Anterior cingulate cortex (tissue), 58 donors: ENCODE measurements around the gene CAPN5.
"Not testable (repeated sequence)": the region's sequence is repeated elsewhere in the genome, so short reads cannot be mapped to it uniquely, and the experiment has no call there.

Source experiments
- DNase-seq, 58 donors: peaks; one replicate each; lab custom pipeline; 2025; lab: John Stamatoyannopoulos, UW

The CAPN5 gene

GRCh38 chr11:77094841-77095365 is 28.1 kb downstream of the CAPN5 start:
- DNase-seq, result no peak

GRCh38 chr11:77095551-77096490 is 29.1 kb downstream of the CAPN5 start:
- no peak for DNase-seq

GRCh38 chr11:77096591-77097019 is 29.8 kb downstream of the CAPN5 start:
- no peak for DNase-seq

GRCh38 chr11:77097180-77097579 is 30.4 kb downstream of the CAPN5 start:
- DNase-seq, result not testable (repeated sequence)

- DNase-seq, result no peak
These were observed 33.6 kb downstream of the CAPN5 start for GRCh38 chr11:77100166-77101042.

GRCh38 chr11:77101043-77101537 is 34.3 kb downstream of the CAPN5 start:
- no peak for DNase-seq

- DNase-seq, result no peak
These were observed 35.8 kb downstream of the CAPN5 start, which contains the start of gene OMP for GRCh38 chr11:77102246-77103210. OMP (plus strand) TSS chr11:77102840; CDS start chr11:77102840, 0 bp downstream.

- DNase-seq, result no peak
These were observed 36.5 kb downstream of the CAPN5 start for GRCh38 chr11:77103319-77103718.

- DNase-seq, result no peak
These were observed 38.0 kb downstream of the CAPN5 start for GRCh38 chr11:77104727-77105126.

- DNase-seq, result peak in 27 of 58 donors; percentile 11 to 80 (median 36)
These were observed 39.5 kb downstream of the CAPN5 start for GRCh38 chr11:77106321-77106720.

GRCh38 chr11:77106759-77107158 is 40.0 kb downstream of the CAPN5 start:
- DNase-seq, result no peak

- peak in 6 of 58 donors; percentile 10 to 34 (median 24) for DNase-seq
These were observed 41.2 kb downstream of the CAPN5 start for GRCh38 chr11:77107950-77108349.

GRCh38 chr11:77108436-77108835 is 41.7 kb downstream of the CAPN5 start:
- no peak for DNase-seq

GRCh38 chr11:77109236-77110019 is 42.7 kb downstream of the CAPN5 start:
- DNase-seq, result peak in 6 of 58 donors; percentile 8 to 20 (median 14)

- DNase-seq, result no peak
These were observed 44.1 kb downstream of the CAPN5 start for GRCh38 chr11:77110836-77111235.

GRCh38 chr11:77111277-77111676 is 44.5 kb downstream of the CAPN5 start:
- DNase-seq, result no peak

- DNase-seq, result no peak
These were observed 45.2 kb downstream of the CAPN5 start for GRCh38 chr11:77111946-77112345.

- DNase-seq, result peak in 2 of 58 donors; percentile 0 to 11
These were observed 46.0 kb downstream of the CAPN5 start for GRCh38 chr11:77112641-77113381.
